Gastrocnemius medialis (tissue), 4 donors: ENCODE measurements around the gene ZNF177. TPM values are rescaled to one million over a fixed set of nuclear protein-coding genes. Genes with fewer than 3 reads are reported as not detected.
"Not testable (repeated sequence)": the region's sequence is repeated elsewhere in the genome, so short reads cannot be mapped to it uniquely, and the experiment has no call there.

Source experiments
- ATAC-seq, 2 donors: fragments of 150-250 bp; one replicate each; pipeline ENCODE4 v1.9.1; 2016
- DNase-seq, 2 donors: peaks; one replicate each; pipeline ENCODE4 v3.0.0-alpha.2; 2019
- H3K27ac ChIP-seq, 4 donors: fragments of 200-600 bp; sonication (generic); 1 replicate in 1 of 4; 2 replicates in 3 of 4; pipeline ENCODE4 v1.5.1; 2016 to 2018; ENCODE audit warnings: mild to moderate bottlenecking in 2 of 4, moderate library complexity in 1 of 4
- H3K27me3 ChIP-seq, 3 donors: fragments of 200-600 bp; sonication (generic) in 2 of 3; 1 replicate in 1 of 3; 2 replicates in 2 of 3; pipeline versions ENCODE4 v1.5.1 to v1.6.0; 2016 to 2019; ENCODE audit warnings: mild to moderate bottlenecking in 1 of 3, moderate library complexity in 1 of 3
- H3K36me3 ChIP-seq, 2 donors: fragments of 200-600 bp; sonication (generic) in 1 of 2; one replicate each; pipeline ENCODE4 v1.5.1; 2017 to 2018
- H3K4me1 ChIP-seq, 2 donors: fragments of 200-600 bp; sonication (generic) in 1 of 2; one replicate each; pipeline ENCODE4 v1.5.1; 2016 to 2017; ENCODE audit warnings: mild to moderate bottlenecking in 2 of 2
- H3K4me3 ChIP-seq, 4 donors: fragments of 200-600 bp; sonication (generic) in 3 of 4; 1 replicate in 1 of 4; 2 replicates in 3 of 4; pipeline ENCODE4 v1.5.1; 2016 to 2019; ENCODE audit warnings: mild to moderate bottlenecking in 2 of 4
- H3K9me3 ChIP-seq, 3 donors: fragments of 200-600 bp; sonication (generic) in 2 of 3; 1 replicate in 1 of 3; 2 replicates in 2 of 3; pipeline ENCODE4 v1.5.1; 2016 to 2019
- POLR2A ChIP-seq, 2 donors: fragments of 450-650 bp; IDR thresholded peaks; one replicate each; pipeline ENCODE4 v1.6.1; 2017; ENCODE audit warnings: antibody characterized with exemption in 2 of 2, mild to moderate bottlenecking in 2 of 2, moderate library complexity in 2 of 2
- in situ Hi-C, 4 donors: fragments of 200-750 bp; cut with MboI; loops; one replicate each; pipeline versions ENCODE4 v1.15.0 to v1.8.0; 2017; ENCODE audit warnings: low sequenced_read_pairs in 4 of 4
- intact Hi-C: fragments of 100-400 bp; cut with DNase I; formaldehyde crosslinking; loops from one replicate; pipeline ENCODE4 v1.15.1; 2023; ENCODE audit warnings: low total_unique reads
- total RNA-seq, 4 donors: library from RNA; depleted of rRNA; stranded (reverse); fragments of >200 nt; gene quantifications; one replicate each; pipeline versions ENCODE4 v1.1.0 to v1.2.3, GENCODE V29; 2016
- TF ChIP-seq, protein P1 (sequence below), 5 experiments: fragments of 450-650 bp in 3 of 5; fragments of 200-600 bp in 2 of 5; sonication (generic) in 2 of 5; IDR thresholded peaks in 4 of 5; conservative IDR thresholded peaks in 1 of 5; 1 replicate in 4 of 5; 2 replicates in 1 of 5; pipeline ENCODE4 v1.5.1; 2016 to 2019; ENCODE audit warnings: antibody characterized with exemption in 5 of 5, mild to moderate bottlenecking in 3 of 5, moderate library complexity in 3 of 5

ZNF177 gene
- total RNA-seq, result under 1 TPM; 0.19 to 0.56 (median 0.34) TPM

DNA sequence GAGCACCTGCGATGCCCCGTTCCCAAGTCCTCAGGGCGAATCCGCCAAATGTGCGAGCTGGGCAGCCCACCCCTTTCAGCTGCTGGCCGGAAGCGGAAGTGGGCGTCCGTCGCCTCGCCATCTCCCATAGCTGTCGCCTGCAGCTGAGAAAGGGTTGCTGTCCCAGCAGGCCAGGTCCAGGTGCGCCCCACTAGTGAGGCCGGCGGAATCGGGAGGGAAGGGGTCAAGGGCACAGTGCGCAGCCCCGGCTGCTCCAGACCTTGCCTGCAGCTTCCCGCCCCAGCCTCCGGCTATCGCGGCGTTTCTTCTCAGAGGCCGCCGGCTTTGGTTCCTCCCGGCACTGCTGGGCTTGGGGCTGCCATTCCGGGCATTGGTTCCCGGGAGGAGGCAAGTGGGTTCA lies at the start of gene ZNF177:
Gene ZNF177, plus strand, starts transcription at position 109 of the 400 bp plus-strand sequence. CDS start 15,299 bp downstream, outside the sequence.
- peaks cover 0 to 13% of the 10 kb centered on the region in 2 donors for H3K36me3 ChIP-seq
- DNase-seq (no peak), ATAC-seq (no peak)
- no peaks in the 10 kb centered on the region for H3K27me3 ChIP-seq
- in situ Hi-C loops (no loop called here), intact Hi-C loops (no loop called here)
- H3K9me3 ChIP-seq, result peaks cover 0 to 18% (median 3%) of the 10 kb centered on the region in 3 donors
- no peak within 1 kb of the TSS for H3K27ac ChIP-seq
- TF ChIP-seq POLR2A (IDR thresholded peaks at IDR 0.05), result no peak
- TF ChIP-seq, protein P1, sequence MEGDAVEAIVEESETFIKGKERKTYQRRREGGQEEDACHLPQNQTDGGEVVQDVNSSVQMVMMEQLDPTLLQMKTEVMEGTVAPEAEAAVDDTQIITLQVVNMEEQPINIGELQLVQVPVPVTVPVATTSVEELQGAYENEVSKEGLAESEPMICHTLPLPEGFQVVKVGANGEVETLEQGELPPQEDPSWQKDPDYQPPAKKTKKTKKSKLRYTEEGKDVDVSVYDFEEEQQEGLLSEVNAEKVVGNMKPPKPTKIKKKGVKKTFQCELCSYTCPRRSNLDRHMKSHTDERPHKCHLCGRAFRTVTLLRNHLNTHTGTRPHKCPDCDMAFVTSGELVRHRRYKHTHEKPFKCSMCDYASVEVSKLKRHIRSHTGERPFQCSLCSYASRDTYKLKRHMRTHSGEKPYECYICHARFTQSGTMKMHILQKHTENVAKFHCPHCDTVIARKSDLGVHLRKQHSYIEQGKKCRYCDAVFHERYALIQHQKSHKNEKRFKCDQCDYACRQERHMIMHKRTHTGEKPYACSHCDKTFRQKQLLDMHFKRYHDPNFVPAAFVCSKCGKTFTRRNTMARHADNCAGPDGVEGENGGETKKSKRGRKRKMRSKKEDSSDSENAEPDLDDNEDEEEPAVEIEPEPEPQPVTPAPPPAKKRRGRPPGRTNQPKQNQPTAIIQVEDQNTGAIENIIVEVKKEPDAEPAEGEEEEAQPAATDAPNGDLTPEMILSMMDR (IDR thresholded peaks at IDR 0.05 in 4 of 5, conservative IDR thresholded peaks at IDR 0.05 in 1 of 5), result no peak
- peak within 1 kb of the TSS in 1 of 4 donors; percentile 21 for H3K4me3 ChIP-seq
- H3K4me1 ChIP-seq, result no peaks in the 10 kb centered on the region

DNA sequence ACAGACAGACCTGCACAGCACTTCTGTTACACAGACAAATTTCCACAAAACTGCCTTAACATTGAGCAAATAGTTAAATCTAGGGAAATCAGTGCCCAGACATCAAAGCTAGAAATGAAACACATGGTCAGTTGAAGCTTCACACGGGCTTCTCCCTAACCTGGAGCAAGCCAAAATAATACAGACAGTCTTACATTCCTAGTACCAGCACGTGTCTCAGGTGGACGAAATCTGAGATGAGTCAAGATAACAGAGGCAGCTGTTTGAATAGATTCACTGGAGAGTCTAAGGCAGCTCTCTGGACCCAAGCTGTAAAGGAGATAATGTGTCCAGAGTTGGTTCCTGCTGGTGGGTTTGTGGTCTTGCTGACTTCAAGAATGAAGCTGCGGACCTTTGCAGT lies 49.1 kb upstream of the ZNF177 start:
- no peaks in the 10 kb centered on the region for H3K36me3 ChIP-seq
- peaks cover 0 to 2% of the 10 kb centered on the region in 2 donors for H3K4me1 ChIP-seq
- no peak overlapping the region for H3K4me3 ChIP-seq
- no peaks in the 10 kb centered on the region for H3K9me3 ChIP-seq
- H3K27me3 ChIP-seq, result no peaks in the 10 kb centered on the region
- DNase-seq (no peak), ATAC-seq (no peak)
- no peak for TF ChIP-seq POLR2A (IDR thresholded peaks at IDR 0.05)
- TF ChIP-seq, protein P1 (IDR thresholded peaks at IDR 0.05 in 4 of 5, conservative IDR thresholded peaks at IDR 0.05 in 1 of 5), result no peak
- intact Hi-C loops (loop anchor here (10.0 kb wide), 1 partner anchor 481 kb away; no protein-coding TSS in a partner anchor), in situ Hi-C loops (loop anchor here in 3 of 4 donors (25.0 kb wide), 1 partner anchor 474 kb away; no protein-coding TSS in a partner anchor)
- no peak overlapping the region for H3K27ac ChIP-seq

DNA sequence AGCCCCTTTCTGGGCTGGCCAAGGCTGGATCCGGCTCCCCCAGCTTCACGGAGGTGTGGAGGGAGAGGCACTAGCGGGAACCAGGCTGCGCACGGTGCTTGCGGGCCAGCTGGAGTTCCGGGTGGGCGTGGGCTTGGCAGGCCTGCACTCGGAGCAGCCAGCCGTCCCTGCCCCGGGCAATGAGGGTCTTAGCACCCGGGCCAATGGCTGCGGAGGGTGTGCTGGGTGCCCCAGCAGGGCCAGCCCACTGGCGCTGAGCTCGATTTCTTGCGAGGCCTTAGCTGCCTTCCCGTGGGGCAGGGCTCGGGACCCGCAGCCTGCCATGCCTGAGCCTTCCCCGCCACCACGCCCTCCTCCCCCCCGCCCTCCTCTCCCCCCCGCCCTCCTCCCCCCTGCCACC lies 41.5 kb upstream of the ZNF177 start:
- DNase-seq (no peak), ATAC-seq (no peak)
- H3K4me3 ChIP-seq, result no peak overlapping the region
- no peak overlapping the region for H3K27ac ChIP-seq
- in situ Hi-C loops (loop anchor here in 3 of 4 donors (25.0 kb wide), 1 partner anchor 466 kb away; no protein-coding TSS in a partner anchor), intact Hi-C loops (loop anchor here (10.0 kb wide), 1 partner anchor 443 kb away; the partner anchor contains the start of gene ZNF846)
- H3K27me3 ChIP-seq, result no peaks in the 10 kb centered on the region
- no peak for TF ChIP-seq POLR2A (IDR thresholded peaks at IDR 0.05)
- TF ChIP-seq, protein P1 (IDR thresholded peaks at IDR 0.05 in 4 of 5, conservative IDR thresholded peaks at IDR 0.05 in 1 of 5), result no peak
- H3K9me3 ChIP-seq, result no peaks in the 10 kb centered on the region
- peaks cover 0 to 5% of the 10 kb centered on the region in 2 donors for H3K36me3 ChIP-seq
- H3K4me1 ChIP-seq, result peaks cover 0 to 6% of the 10 kb centered on the region in 2 donors

DNA sequence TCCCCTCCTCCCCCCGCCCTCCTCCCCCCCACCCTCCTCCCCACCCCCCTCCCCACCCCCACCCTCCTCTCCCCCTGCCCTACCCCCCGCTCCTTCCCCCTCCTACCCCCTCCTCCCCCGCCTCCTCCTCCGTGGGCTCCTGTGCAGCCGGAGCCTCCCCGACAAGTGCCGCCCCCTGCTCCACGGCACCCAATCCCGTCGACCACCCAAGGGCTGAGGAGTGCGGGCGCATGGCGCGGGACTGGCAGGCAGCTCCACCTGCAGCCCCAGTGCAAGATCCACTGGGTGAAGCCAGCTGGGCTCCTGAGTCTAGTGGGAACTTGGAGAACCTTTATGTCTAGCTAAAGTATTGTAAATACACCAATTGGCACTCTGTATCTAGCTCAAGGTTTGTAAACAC lies 41.1 kb upstream of the ZNF177 start:
- H3K9me3 ChIP-seq, ATAC-seq, H3K4me3 ChIP-seq, H3K27ac ChIP-seq, DNase-seq, H3K4me1 ChIP-seq, H3K36me3 ChIP-seq, H3K27me3 ChIP-seq: not testable (repeated sequence)
- intact Hi-C loops (loop anchor here (10.0 kb wide), 1 partner anchor 443 kb away; the partner anchor contains the start of gene ZNF846), in situ Hi-C loops (loop anchor here in 3 of 4 donors (25.0 kb wide), 1 partner anchor 466 kb away; no protein-coding TSS in a partner anchor)

DNA sequence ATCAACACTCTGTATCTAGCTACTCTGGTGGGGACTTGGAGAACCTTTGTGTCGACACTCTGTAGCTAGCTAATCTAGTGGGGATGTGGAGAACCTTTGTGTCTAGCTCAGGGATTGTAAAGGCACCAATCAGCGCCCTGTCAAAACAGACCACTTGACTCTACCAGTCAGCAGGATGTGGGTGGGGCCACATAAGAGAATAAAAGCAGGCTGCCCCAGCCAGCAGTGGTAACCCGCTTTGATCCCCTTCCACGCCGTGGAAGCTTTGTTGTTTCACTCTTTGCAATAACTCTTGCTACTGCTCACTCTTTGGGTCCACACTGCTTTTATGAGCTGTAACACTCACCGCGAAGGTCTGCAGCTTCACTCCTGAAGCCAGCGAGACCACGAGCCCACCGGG lies 40.6 kb upstream of the ZNF177 start:
- not testable (repeated sequence) for H3K27me3 ChIP-seq, H3K4me1 ChIP-seq, ATAC-seq, H3K27ac ChIP-seq, H3K4me3 ChIP-seq, H3K36me3 ChIP-seq, DNase-seq, H3K9me3 ChIP-seq
- in situ Hi-C loops (loop anchor here in 3 of 4 donors (25.0 kb wide), 1 partner anchor 465 kb away; no protein-coding TSS in a partner anchor), intact Hi-C loops (loop anchor here (10.0 kb wide), 1 partner anchor 443 kb away; the partner anchor contains the start of gene ZNF846)
